Ishikawa (cell line): ENCODE measurements around the gene SBF2.

Experiments
- CEBPB ChIP-seq: IDR thresholded peaks from 2 replicates; pipeline ENCODE4 v1.6.1; 2012
- EP300 ChIP-seq: IDR thresholded peaks from 2 replicates; pipeline ENCODE4 v1.6.1; 2012; ENCODE audit warnings: borderline replicate concordance
- RAD21 ChIP-seq: IDR thresholded peaks from 2 replicates; pipeline ENCODE4 v1.6.1; 2012; ENCODE audit warnings: low read depth
- YY1 ChIP-seq: IDR thresholded peaks from 2 replicates; pipeline ENCODE4 v1.6.1; 2012; ENCODE audit warnings: low read depth
- ZBTB7A ChIP-seq: IDR thresholded peaks from 2 replicates; pipeline ENCODE4 v1.6.1; 2012; ENCODE audit warnings: low read depth
- TF ChIP-seq, protein P1 (sequence below): IDR thresholded peaks from 2 replicates; pipeline ENCODE4 v1.6.1; 2012
- TF ChIP-seq, protein P2 (sequence below): IDR thresholded peaks from 2 replicates; pipeline ENCODE4 v1.6.1; 2012
- TF ChIP-seq, protein P3 (sequence below): IDR thresholded peaks from 2 replicates; pipeline ENCODE4 v1.6.1; 2012; ENCODE audit warnings: low read depth, mild to moderate bottlenecking

GRCh38 chr11:10325277-10326011 lies 31.4 kb upstream of the SBF2 start:
- no peak for TF ChIP-seq YY1
- no peak for TF ChIP-seq ZBTB7A
- 0 out of 2 replicates have a peak, but pooled peaks have one; percentile 30 for TF ChIP-seq CEBPB
- TF ChIP-seq, protein P1, sequence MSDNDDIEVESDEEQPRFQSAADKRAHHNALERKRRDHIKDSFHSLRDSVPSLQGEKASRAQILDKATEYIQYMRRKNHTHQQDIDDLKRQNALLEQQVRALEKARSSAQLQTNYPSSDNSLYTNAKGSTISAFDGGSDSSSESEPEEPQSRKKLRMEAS, result peak; percentile 79
- TF ChIP-seq RAD21, result no peak
- TF ChIP-seq, protein P2, sequence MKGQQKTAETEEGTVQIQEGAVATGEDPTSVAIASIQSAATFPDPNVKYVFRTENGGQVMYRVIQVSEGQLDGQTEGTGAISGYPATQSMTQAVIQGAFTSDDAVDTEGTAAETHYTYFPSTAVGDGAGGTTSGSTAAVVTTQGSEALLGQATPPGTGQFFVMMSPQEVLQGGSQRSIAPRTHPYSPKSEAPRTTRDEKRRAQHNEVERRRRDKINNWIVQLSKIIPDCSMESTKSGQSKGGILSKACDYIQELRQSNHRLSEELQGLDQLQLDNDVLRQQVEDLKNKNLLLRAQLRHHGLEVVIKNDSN, result peak; percentile 51; the same call in 1 of the 2 replicates
- TF ChIP-seq EP300, result peak; percentile 73; the same call in 1 of the 2 replicates
- TF ChIP-seq, protein P3, sequence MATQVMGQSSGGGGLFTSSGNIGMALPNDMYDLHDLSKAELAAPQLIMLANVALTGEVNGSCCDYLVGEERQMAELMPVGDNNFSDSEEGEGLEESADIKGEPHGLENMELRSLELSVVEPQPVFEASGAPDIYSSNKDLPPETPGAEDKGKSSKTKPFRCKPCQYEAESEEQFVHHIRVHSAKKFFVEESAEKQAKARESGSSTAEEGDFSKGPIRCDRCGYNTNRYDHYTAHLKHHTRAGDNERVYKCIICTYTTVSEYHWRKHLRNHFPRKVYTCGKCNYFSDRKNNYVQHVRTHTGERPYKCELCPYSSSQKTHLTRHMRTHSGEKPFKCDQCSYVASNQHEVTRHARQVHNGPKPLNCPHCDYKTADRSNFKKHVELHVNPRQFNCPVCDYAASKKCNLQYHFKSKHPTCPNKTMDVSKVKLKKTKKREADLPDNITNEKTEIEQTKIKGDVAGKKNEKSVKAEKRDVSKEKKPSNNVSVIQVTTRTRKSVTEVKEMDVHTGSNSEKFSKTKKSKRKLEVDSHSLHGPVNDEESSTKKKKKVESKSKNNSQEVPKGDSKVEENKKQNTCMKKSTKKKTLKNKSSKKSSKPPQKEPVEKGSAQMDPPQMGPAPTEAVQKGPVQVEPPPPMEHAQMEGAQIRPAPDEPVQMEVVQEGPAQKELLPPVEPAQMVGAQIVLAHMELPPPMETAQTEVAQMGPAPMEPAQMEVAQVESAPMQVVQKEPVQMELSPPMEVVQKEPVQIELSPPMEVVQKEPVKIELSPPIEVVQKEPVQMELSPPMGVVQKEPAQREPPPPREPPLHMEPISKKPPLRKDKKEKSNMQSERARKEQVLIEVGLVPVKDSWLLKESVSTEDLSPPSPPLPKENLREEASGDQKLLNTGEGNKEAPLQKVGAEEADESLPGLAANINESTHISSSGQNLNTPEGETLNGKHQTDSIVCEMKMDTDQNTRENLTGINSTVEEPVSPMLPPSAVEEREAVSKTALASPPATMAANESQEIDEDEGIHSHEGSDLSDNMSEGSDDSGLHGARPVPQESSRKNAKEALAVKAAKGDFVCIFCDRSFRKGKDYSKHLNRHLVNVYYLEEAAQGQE, result no peak
